Small intestine (tissue), 7 donors: ENCODE results near the gene GPR68. TPM values are rescaled to one million over a fixed set of nuclear protein-coding genes. Genes with fewer than 3 reads are reported as not detected.
A peak's percentile ranks its signal among the peaks of the same experiment; 100 is the strongest.
"Not testable (repeated sequence)": the region's sequence is repeated elsewhere in the genome, so short reads cannot be mapped to it uniquely, and the experiment has no call there.

ENCODE experiments used
- DNase-seq, 2 donors: peaks; one replicate each; pipeline versions ENCODE4 v3.0.0 to v3.0.0-alpha.2; 2013
- FAIRE-seq: peaks from 2 replicates; lab custom pipeline; 2012; peaks lifted over from hg19 to GRCh38; lab: Jason Lieb, UNC
- H3K27ac ChIP-seq, 3 donors: one replicate each; pipeline ENCODE4 v1.5.1; 2013; ENCODE audit warnings: low read length in 2 of 3, mild to moderate bottlenecking in 2 of 3, control low read depth in 1 of 3, inconsistent platforms in 1 of 3, low read depth in 1 of 3, moderate library complexity in 1 of 3
- H3K27me3 ChIP-seq, 3 donors: one replicate each; pipeline ENCODE4 v1.6.1; 2013; ENCODE audit warnings: low read length in 3 of 3, inconsistent platforms in 1 of 3; ENCODE audit not compliant: control insufficient read depth in 3 of 3, insufficient read depth in 3 of 3
- H3K36me3 ChIP-seq, 3 donors: one replicate each; pipeline ENCODE4 v1.6.1; 2013; ENCODE audit warnings: low read length in 3 of 3, inconsistent platforms in 1 of 3, low read depth in 1 of 3, mild to moderate bottlenecking in 1 of 3, moderate library complexity in 1 of 3; ENCODE audit not compliant: control insufficient read depth in 3 of 3, insufficient read depth in 2 of 3
- H3K4me1 ChIP-seq, 3 donors: one replicate each; pipeline ENCODE4 v1.6.1; 2013; ENCODE audit warnings: low read length in 2 of 3, inconsistent platforms in 1 of 3, low read depth in 1 of 3, mild to moderate bottlenecking in 1 of 3, moderate library complexity in 1 of 3; ENCODE audit not compliant: control insufficient read depth in 3 of 3, insufficient read depth in 2 of 3
- H3K4me3 ChIP-seq, 3 donors: one replicate each; pipeline ENCODE4 v1.5.1; 2013; ENCODE audit warnings: low read length in 3 of 3, control low read depth in 1 of 3, inconsistent platforms in 1 of 3, low read depth in 1 of 3, mild to moderate bottlenecking in 1 of 3, moderate library complexity in 1 of 3
- H3K9me3 ChIP-seq, 2 donors: one replicate each; pipeline ENCODE4 v1.6.1; 2013; ENCODE audit warnings: low read depth in 1 of 2, low read length in 1 of 2; ENCODE audit not compliant: control insufficient read depth in 2 of 2, insufficient read depth in 1 of 2
- WGBS, 3 donors: extraction: QIAGEN DNeasy Blood & Tissue Kit; methylation state at CpG; one replicate each; pipeline ENCODE4 v1.1.7; 2013; 5-methylcytosine and 5-hydroxymethylcytosine counted together
- polyA plus RNA-seq, 4 donors: library from polyadenylated mRNA; stranded (reverse) in 3 of 4; unstranded in 1 of 4; fragments of 200-250 nt in 3 of 4; fragments of 120-200 nt in 1 of 4; gene quantifications; one replicate each; pipeline versions ENCODE4 v1.2.1 to v1.2.3, GENCODE V29; 2013
- donor health status: healthy with polysubstance abuse.
- donor health status: control.
- donor health status: control.
- donor health status: Bipolar disorder and iron deficiency.
- donor health status: healthy.

Gene GPR68
- polyA plus RNA-seq, 4 donors, result 0.54 to 2.2 (median 0.78) TPM; not detected in 1

DNA sequence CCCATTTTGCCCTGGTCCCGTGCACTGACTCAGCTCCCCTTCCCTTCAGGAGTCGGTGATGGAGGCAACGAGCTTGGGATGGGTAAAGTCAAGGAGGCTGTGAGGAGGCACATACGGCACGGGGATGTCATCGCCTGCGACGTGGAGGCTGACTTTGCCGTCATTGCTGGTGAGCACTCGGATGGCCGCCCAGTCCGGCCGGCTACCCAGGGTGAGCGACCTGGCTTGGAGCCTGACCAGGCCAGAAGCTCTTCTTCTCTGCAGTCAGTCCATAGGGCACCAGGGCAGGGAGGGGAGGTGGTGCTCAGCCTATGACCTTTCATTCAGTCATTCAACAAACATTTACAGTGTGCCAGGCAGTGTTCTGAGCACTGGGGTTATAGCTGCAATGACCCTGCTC, 39.8 kb downstream of the GPR68 start:
- WGBS, 3 donors, result 94 to 98% (median 96%) methylated on average over 14 of the region's 14 CpGs
- peaks cover 0 to 13% of the 10 kb centered on the region in 2 donors for H3K9me3 ChIP-seq
- peaks cover 12 to 73% (median 25%) of the 10 kb centered on the region in 3 donors for H3K36me3 ChIP-seq
- DNase-seq (no peak), FAIRE-seq (no peak)
- H3K4me1 ChIP-seq, result no peaks in the 10 kb centered on the region
- H3K27me3 ChIP-seq, result no peaks in the 10 kb centered on the region
- H3K27ac ChIP-seq, result no peak overlapping the region
- H3K4me3 ChIP-seq, result no peak overlapping the region

DNA sequence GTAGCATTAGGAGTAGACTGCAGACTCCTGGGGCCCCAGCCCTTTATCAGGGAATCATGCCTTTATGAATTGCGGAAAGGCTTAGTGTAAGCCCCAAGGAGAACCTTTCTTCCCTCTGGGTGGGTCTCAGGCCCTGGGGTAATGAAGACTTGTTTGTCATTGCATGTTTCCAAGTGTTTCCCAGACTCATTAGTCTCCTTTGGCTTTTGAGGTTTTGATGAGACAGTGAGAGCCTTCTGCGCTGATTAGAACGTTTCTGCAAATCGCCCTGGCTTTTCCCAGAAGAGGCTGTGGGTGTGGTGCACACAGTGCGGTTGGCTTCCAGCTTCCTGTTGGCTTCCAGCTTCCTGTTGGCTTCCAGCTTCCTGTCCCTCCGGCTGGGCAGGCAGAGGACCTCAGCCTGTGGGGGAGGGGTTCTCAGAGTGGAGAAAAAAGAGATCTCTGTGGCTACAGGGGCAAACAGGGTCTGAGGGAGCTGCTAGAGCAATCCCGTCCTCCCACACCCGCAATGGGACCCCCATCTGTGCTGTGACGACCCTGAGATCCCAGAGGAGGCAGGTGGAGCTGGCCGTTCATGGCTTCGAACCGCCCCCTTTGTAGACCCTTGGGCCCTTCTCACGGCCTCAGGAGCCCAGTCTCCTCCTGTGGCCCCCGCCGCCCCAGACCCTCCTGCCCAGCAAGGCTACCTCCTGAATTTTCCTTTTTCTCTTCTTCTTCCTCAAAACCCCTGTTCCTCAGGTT, 42.1 kb downstream of the GPR68 start:
- DNase-seq, result no peak

GRCh38 chr14:91200802-91201201, 43.7 kb downstream of the GPR68 start:
- not testable (repeated sequence) for FAIRE-seq, H3K4me3 ChIP-seq, H3K27me3 ChIP-seq, DNase-seq, H3K27ac ChIP-seq, H3K4me1 ChIP-seq
- peaks cover 0 to 17% of the 10 kb centered on the region in 2 donors for H3K9me3 ChIP-seq
- 93 to 98% (median 97%) methylated on average over 6 of the region's 6 CpGs for WGBS, 3 donors
- H3K36me3 ChIP-seq, result peaks cover 19 to 76% (median 38%) of the 10 kb centered on the region in 3 donors

More for the DNA sequence above, 42.1 kb downstream of the GPR68 start:
- Histone ChIP-seq H3K4me3 (no peak overlapping the region), H3K4me1 (no peaks in the 10 kb centered on the region), H3K27ac (peak overlapping the region in 1 of 3 donors; percentile 63), H3K9me3 (peaks cover 0 to 17% of the 10 kb centered on the region in 2 donors), H3K27me3 (no peaks in the 10 kb centered on the region), H3K36me3 (peaks cover 15 to 77% (median 38%) of the 10 kb centered on the region in 3 donors)
- whole genome bisulfite sequencing, 3 donors, result 73 to 90% (median 88%) methylated on average over 15 of the region's 15 CpGs
- no peak for FAIRE-seq

- peaks cover 0 to 17% of the 10 kb centered on the region in 2 donors for H3K9me3 ChIP-seq
- no peak overlapping the region for H3K4me3 ChIP-seq
- no peaks in the 10 kb centered on the region for H3K27me3 ChIP-seq
- peaks cover 13 to 70% (median 29%) of the 10 kb centered on the region in 3 donors for H3K36me3 ChIP-seq
- FAIRE-seq, result no peak
- no peaks in the 10 kb centered on the region for H3K4me1 ChIP-seq
- no peak overlapping the region for H3K27ac ChIP-seq
- DNase-seq, result no peak
Measured at GRCh38 chr14:91197631-91198030, 46.9 kb downstream of the GPR68 start.

GRCh38 chr14:91195881-91196280, 48.6 kb downstream of the GPR68 start:
- DNase-seq (no peak), FAIRE-seq (no peak)
- no peak overlapping the region for H3K4me3 ChIP-seq
- H3K36me3 ChIP-seq, result peaks cover 13 to 67% (median 22%) of the 10 kb centered on the region in 3 donors
- H3K4me1 ChIP-seq, result no peaks in the 10 kb centered on the region
- WGBS, 3 donors, result 91 to 94% (median 93%) methylated on average over 10 of the region's 10 CpGs
- peaks cover 0 to 15% of the 10 kb centered on the region in 2 donors for H3K9me3 ChIP-seq
- no peaks in the 10 kb centered on the region for H3K27me3 ChIP-seq
- H3K27ac ChIP-seq, result no peak overlapping the region

- 86 to 89% (median 86%) methylated on average over 12 of the region's 12 CpGs for WGBS, 3 donors
- no peaks in the 10 kb centered on the region for H3K9me3 ChIP-seq
- no peaks in the 10 kb centered on the region for H3K27me3 ChIP-seq
- H3K4me1 ChIP-seq, result no peaks in the 10 kb centered on the region
- H3K4me3 ChIP-seq, result no peak overlapping the region
- H3K27ac ChIP-seq, result no peak overlapping the region
- H3K36me3 ChIP-seq, result peaks cover 18 to 67% (median 20%) of the 10 kb centered on the region in 3 donors
- FAIRE-seq (no peak), DNase-seq (no peak)
Measured at GRCh38 chr14:91193069-91193468, 51.4 kb downstream of the GPR68 start.

DNA sequence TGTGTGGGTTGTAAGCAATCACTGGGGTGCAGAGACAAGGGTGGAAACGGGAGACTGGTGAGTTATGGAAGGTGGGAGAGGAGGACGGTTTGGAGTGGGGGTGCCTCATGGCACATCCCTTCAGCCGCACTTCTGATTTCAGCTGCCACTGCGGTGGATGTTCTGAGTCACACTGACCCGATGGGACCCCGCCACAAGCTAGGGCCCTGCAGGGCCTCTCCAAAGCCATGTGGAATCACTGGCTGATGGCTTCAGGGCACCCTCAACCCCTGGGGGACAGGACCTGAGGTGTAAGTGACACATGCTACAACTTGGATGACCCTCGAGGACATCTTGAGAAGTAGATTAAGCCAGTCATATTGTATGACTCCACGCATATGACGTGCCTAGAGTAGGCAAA, 53.7 kb downstream of the GPR68 start:
- Histone ChIP-seq H3K36me3 (peaks cover 15 to 76% (median 15%) of the 10 kb centered on the region in 3 donors), H3K27me3 (no peaks in the 10 kb centered on the region), H3K27ac (no peak overlapping the region), H3K4me3 (no peak overlapping the region), H3K9me3 (no peaks in the 10 kb centered on the region), H3K4me1 (no peaks in the 10 kb centered on the region)
- FAIRE-seq (no peak), DNase-seq (no peak)
- 95 to 99% (median 96%) methylated on average over 9 of the region's 9 CpGs for WGBS, 3 donors

DNA sequence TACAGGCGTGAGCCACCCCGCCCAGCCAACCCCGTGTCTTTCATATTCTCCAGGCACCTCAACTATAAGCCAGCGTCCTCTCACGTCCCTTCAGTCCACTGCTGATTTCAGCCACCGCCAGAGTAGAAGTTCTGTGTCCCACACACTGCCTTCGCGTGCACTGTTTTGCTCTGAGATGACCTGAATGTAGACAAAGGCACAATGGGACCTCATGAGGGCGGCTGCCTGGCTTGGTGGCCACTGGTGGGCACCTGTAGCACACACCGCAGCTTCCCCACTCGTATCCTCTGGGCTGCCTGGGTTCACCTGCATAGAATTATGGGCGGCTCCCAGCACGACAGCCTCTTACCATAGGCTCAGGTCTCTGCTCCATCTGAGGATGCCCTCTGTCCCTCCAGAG, 57.2 kb downstream of the GPR68 start:
- no peaks in the 10 kb centered on the region for H3K27me3 ChIP-seq
- 95 to 97% (median 96%) methylated on average over 13 of the region's 13 CpGs for WGBS, 3 donors
- FAIRE-seq (no peak), DNase-seq (no peak)
- H3K4me3 ChIP-seq, result no peak overlapping the region
- H3K36me3 ChIP-seq, result peaks cover 21 to 77% (median 26%) of the 10 kb centered on the region in 3 donors
- no peaks in the 10 kb centered on the region for H3K9me3 ChIP-seq
- no peak overlapping the region for H3K27ac ChIP-seq
- no peaks in the 10 kb centered on the region for H3K4me1 ChIP-seq
